ENCODE data around the gene SLC24A3. TPM values are rescaled to one million over a fixed set of nuclear protein-coding genes. Genes with fewer than 3 reads are reported as not detected.

SLC24A3 gene
- total and polyA plus RNA-seq, 2 experiments from 2014 or later: 0.81 to 2.5 TPM

GRCh38 chr20:19328676-19329075, 116.2 kb downstream of the SLC24A3 start (continued):
- TF ChIP-seq, protein P1, sequence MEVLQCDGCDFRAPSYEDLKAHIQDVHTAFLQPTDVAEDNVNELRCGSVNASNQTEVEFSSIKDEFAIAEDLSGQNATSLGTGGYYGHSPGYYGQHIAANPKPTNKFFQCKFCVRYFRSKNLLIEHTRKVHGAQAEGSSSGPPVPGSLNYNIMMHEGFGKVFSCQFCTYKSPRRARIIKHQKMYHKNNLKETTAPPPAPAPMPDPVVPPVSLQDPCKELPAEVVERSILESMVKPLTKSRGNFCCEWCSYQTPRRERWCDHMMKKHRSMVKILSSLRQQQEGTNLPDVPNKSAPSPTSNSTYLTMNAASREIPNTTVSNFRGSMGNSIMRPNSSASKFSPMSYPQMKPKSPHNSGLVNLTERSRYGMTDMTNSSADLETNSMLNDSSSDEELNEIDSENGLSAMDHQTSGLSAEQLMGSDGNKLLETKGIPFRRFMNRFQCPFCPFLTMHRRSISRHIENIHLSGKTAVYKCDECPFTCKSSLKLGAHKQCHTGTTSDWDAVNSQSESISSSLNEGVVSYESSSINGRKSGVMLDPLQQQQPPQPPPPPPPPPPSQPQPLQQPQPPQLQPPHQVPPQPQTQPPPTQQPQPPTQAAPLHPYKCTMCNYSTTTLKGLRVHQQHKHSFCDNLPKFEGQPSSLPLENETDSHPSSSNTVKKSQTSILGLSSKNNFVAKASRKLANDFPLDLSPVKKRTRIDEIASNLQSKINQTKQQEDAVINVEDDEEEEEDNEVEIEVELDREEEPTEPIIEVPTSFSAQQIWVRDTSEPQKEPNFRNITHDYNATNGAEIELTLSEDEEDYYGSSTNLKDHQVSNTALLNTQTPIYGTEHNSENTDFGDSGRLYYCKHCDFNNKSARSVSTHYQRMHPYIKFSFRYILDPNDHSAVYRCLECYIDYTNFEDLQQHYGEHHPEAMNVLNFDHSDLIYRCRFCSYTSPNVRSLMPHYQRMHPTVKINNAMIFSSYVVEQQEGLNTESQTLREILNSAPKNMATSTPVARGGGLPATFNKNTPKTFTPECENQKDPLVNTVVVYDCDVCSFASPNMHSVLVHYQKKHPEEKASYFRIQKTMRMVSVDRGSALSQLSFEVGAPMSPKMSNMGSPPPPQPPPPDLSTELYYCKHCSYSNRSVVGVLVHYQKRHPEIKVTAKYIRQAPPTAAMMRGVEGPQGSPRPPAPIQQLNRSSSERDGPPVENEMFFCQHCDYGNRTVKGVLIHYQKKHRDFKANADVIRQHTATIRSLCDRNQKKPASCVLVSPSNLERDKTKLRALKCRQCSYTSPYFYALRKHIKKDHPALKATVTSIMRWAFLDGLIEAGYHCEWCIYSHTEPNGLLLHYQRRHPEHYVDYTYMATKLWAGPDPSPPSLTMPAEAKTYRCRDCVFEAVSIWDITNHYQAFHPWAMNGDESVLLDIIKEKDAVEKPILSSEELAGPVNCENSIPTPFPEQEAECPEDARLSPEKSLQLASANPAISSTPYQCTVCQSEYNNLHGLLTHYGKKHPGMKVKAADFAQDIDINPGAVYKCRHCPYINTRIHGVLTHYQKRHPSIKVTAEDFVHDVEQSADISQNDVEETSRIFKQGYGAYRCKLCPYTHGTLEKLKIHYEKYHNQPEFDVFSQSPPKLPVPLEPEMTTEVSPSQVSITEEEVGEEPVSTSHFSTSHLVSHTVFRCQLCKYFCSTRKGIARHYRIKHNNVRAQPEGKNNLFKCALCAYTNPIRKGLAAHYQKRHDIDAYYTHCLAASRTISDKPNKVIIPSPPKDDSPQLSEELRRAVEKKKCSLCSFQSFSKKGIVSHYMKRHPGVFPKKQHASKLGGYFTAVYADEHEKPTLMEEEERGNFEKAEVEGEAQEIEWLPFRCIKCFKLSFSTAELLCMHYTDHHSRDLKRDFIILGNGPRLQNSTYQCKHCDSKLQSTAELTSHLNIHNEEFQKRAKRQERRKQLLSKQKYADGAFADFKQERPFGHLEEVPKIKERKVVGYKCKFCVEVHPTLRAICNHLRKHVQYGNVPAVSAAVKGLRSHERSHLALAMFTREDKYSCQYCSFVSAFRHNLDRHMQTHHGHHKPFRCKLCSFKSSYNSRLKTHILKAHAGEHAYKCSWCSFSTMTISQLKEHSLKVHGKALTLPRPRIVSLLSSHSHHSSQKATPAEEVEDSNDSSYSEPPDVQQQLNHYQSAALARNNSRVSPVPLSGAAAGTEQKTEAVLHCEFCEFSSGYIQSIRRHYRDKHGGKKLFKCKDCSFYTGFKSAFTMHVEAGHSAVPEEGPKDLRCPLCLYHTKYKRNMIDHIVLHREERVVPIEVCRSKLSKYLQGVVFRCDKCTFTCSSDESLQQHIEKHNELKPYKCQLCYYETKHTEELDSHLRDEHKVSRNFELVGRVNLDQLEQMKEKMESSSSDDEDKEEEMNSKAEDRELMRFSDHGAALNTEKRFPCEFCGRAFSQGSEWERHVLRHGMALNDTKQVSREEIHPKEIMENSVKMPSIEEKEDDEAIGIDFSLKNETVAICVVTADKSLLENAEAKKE (CRISPR knock-in tag; IDR thresholded peaks at IDR 0.05): no peak
- TF ChIP-seq JUNB (IDR thresholded peaks at IDR 0.05; ENCODE audit: unreplicated experiment): no peak

DNA sequence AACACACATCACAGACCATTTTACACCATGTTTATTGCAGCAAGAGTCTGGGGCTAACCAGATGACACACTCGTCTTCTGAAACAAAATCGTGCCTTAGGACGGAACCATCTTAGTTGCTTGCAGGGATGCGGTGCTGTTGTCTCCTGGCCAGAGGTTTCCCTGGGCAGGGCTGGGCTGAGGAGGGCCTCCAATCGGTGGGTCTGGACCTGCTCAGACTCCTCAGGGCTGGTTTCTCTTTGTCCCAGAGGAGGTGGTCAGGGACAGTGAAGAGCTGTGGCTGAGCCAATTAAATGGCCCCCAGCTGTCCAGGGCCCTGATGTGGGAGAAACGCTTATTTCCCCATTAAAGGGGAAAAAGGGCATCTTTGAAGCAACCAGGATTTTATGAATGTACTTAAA, 117.6 kb downstream of the SLC24A3 start:
- Histone ChIP-seq H3K4me2 (no peak overlapping the region), H2AFZ (no peak overlapping the region)
- TF ChIP-seq NANOG (IDR thresholded peaks at IDR 0.05; ENCODE audit: borderline replicate concordance) (no peak), ZNF114 (CRISPR knock-in tag; IDR thresholded peaks at IDR 0.05) (no peak), CREB1 (CRISPR knock-in tag; IDR thresholded peaks at IDR 0.05; ENCODE audit: low read depth) (no peak), ZNF331 (CRISPR knock-in tag; IDR thresholded peaks at IDR 0.05; ENCODE audit: low read depth) (no peak), POLR2AphosphoS5 (IDR thresholded peaks at IDR 0.05; ENCODE audit: low read depth) (no peak)
- TF ChIP-seq, protein P2, sequence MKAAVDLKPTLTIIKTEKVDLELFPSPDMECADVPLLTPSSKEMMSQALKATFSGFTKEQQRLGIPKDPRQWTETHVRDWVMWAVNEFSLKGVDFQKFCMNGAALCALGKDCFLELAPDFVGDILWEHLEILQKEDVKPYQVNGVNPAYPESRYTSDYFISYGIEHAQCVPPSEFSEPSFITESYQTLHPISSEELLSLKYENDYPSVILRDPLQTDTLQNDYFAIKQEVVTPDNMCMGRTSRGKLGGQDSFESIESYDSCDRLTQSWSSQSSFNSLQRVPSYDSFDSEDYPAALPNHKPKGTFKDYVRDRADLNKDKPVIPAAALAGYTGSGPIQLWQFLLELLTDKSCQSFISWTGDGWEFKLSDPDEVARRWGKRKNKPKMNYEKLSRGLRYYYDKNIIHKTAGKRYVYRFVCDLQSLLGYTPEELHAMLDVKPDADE (IDR thresholded peaks at IDR 0.05): no peak
- TF ChIP-seq, protein P3, sequence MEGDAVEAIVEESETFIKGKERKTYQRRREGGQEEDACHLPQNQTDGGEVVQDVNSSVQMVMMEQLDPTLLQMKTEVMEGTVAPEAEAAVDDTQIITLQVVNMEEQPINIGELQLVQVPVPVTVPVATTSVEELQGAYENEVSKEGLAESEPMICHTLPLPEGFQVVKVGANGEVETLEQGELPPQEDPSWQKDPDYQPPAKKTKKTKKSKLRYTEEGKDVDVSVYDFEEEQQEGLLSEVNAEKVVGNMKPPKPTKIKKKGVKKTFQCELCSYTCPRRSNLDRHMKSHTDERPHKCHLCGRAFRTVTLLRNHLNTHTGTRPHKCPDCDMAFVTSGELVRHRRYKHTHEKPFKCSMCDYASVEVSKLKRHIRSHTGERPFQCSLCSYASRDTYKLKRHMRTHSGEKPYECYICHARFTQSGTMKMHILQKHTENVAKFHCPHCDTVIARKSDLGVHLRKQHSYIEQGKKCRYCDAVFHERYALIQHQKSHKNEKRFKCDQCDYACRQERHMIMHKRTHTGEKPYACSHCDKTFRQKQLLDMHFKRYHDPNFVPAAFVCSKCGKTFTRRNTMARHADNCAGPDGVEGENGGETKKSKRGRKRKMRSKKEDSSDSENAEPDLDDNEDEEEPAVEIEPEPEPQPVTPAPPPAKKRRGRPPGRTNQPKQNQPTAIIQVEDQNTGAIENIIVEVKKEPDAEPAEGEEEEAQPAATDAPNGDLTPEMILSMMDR (conservative IDR thresholded peaks at IDR 0.05; ENCODE audit: low read depth in 2 of 2): no peak

More for the DNA sequence above, 117.6 kb downstream of the SLC24A3 start:
- Histone ChIP-seq H3K27ac (ENCODE audit: low read depth) (no peak overlapping the region), H4K20me1 (replicated peaks; ENCODE audit: insufficient read depth) (no peaks in the 10 kb centered on the region), H3K36me3 (ENCODE audit: insufficient read depth) (no peaks in the 10 kb centered on the region), H3K27me3 (ENCODE audit: insufficient read depth) (no peaks in the 10 kb centered on the region), H3K79me2 (replicated peaks; ENCODE audit: insufficient read depth) (no peaks in the 10 kb centered on the region), H3F3A (replicated peaks; ENCODE audit: low read depth) (no peaks in the 10 kb centered on the region), H3K4me3 (no peak overlapping the region), H3K4me1 (ENCODE audit: insufficient read depth) (no peaks in the 10 kb centered on the region), H3K9me2 (ENCODE audit: insufficient read depth) (peaks cover 8% of the 10 kb centered on the region)
- Mint-ChIP-seq H3K27me3 (ENCODE audit: insufficient read depth, low read depth, poor library complexity) (peaks cover 2% of the 10 kb centered on the region), H3K36me3 (ENCODE audit: low read depth) (no peaks in the 10 kb centered on the region), H3K4me1 (no peaks in the 10 kb centered on the region; the same call in 2 of the 3 replicates), H3K27ac (no peak overlapping the region), H3K9me3 (no peaks in the 10 kb centered on the region), H3K4me3 (no peak overlapping the region)
- ATAC-seq (no peak), DNase-seq (ENCODE audit: low spot score) (no peak)
